Stimulated activated CD4-positive, alpha-beta T cell treated with anti-CD3 and anti-CD28 coated beads, Interleukin-12 subunit alpha, Interleukin-12 subunit beta, amount 100 ng/mL, for 24 hours (primary cell): ENCODE results near the gene TACC2.

Source experiments
- DNase-seq, 2 experiments: peaks; one replicate each; pipeline ENCODE4 v3.0.0-alpha.2; 2020; ENCODE audit warnings: low read depth in 2 of 2

TACC2 gene

DNA sequence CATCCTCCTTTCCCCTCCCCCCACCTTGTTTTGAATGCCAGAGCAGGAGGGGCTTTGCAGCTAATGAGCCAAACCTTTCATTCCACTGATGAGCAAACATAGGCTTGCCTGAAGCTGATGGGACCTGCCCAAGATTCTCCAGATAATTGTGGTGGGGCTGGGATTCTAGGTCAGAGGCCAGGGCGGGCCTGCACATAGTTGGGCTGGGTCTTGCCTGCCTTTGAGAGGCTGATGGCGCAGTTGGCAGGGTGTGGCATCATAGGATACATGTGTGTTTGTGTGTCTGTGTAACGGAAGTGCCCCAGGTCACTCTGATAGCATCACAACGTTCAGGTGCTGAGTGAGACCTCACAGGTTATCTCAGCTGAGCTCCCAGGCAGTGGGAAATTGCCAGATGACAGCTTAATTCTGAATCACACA is 305.0 kb downstream of the TACC2 start:
- DNase-seq = no peak

DNA sequence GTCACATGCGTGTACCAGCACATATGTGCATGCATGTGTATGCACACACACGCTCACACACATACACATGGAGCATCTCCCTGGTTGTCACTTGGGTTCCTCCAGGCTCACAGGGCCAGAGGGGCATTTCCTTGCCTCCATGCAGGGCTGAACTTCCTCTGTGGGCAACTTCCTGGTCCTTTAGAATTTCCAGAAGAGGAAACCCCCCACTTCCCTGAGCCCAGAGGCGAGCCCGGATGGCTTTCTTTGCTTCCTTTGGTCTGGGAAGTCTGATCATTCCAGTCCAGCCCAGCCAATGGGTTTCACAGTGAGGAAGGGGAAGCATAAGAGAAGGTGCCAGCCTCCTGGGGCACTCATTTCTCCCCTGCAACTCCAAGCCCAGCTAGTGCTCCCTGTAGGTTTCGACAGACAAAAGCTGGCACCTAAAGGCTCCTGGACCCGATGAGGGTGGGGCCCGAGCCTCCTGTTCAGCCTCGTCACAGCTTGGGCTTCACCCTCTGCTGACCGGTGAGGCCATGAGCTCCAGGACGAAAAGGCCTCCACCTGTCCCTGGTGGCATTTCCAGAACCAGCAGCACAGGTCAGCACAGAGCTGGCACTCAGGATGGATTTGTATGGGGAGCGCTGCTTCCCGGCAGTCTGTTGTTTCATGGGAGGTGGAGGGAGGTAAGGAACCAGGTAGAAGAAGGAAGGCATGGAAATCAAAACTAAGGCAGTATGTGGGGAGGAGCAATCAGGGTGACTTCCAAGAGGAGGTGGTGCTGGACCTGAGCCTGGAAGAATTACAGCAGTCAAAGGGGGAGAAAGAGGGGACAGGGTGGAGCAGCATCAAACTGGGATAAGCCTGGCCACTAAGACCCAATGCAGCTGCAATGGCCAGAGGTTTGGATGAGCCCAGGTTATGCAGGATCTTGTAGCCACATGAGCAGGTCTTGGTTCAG is 305.8 kb downstream of the TACC2 start:
- no peak for DNase-seq

DNA sequence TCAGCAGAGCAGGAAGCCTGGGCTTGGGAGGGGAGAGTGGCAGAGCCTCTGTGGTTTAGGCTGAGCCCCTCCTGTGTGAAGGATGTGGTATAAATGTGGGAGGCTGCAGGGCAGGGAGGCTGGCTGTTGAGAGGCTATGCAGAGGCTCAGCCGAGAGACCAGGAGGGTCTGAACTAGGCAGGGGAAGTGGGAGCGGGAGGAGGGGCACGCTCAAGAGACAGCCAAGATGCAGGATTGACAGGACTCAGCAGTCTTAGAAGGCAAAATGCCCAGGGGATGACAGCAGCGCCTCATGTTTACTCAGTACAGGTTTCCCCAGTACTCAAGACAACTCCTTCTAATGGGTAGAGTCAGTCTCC is 306.5 kb downstream of the TACC2 start:
- DNase-seq = no peak

DNA sequence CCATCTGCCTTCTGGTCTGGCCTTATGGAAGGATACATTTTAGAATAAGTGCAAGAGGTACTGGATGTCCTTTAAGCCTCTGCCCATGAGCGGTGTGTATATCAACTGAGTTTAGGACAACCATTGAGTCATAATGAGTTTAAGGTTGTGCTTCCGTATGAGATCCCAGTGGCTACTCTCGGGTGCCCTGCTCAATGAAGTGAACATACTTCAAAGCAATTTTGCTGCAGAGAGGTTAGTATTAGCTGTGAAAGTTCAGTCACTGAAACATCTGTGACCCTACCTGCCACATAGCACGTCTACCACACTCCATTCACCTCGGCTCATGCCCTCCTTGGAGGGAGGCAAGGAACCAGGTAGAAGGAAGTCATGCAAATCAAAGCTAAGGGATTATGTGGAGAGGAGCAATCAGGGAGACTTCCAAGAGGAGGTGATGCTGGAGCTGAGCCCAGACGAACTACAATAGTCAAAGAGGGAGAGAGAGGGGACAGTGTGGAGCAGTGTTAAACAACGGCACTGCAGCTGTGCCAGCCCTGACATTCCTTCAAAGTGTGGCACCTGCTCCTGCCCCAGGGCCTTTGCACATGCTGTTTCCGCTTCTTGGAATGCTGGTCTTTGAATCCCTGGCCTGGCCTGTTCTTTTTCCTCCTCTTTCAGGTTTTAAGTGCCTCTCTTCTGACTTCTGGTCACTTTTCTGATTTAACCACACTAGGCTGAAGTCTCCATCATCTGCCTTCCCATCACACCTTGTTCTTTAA is 307.6 kb downstream of the TACC2 start:
- DNase-seq = no peak

DNA sequence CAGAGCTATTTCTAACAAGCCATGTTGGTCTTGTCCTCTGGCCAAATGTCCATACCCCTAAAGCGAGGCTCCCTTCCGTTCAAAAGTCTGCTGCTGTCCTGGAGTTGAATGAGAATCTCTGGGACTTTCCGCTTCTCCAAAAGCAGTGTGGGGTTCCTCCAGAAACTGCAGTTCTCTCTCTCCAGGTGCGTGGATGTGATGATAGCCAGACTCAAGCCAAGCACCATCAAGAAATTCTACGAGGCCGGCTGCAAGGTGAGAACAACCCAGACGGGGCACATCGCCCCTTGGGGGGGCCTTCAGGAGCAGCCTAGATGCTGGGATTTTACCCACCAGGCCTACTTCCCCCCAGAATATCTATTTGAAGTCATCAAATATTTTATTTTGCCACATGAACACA is 308.6 kb downstream of the TACC2 start:
- DNase-seq = no peak

DNA sequence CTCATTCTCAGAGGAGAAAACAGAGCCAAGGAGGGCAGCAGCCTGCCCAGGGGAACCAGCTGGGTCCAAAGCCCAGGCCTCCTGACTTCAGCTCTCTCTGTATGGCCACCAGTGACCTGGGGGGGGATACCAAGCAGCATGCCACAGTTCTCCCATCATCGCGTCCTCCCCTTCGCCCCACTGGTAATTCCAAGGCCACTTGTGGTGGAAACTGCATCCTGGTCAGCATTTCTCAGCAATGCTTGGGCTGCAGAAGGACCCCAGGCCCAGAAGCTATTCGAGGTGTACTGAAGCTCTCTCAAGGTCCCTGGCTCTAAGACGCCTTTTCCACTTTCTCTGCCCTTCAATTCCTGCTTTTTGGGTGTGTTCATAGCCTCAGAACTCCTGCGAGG is 309.2 kb downstream of the TACC2 start:
- DNase-seq = no peak

DNA sequence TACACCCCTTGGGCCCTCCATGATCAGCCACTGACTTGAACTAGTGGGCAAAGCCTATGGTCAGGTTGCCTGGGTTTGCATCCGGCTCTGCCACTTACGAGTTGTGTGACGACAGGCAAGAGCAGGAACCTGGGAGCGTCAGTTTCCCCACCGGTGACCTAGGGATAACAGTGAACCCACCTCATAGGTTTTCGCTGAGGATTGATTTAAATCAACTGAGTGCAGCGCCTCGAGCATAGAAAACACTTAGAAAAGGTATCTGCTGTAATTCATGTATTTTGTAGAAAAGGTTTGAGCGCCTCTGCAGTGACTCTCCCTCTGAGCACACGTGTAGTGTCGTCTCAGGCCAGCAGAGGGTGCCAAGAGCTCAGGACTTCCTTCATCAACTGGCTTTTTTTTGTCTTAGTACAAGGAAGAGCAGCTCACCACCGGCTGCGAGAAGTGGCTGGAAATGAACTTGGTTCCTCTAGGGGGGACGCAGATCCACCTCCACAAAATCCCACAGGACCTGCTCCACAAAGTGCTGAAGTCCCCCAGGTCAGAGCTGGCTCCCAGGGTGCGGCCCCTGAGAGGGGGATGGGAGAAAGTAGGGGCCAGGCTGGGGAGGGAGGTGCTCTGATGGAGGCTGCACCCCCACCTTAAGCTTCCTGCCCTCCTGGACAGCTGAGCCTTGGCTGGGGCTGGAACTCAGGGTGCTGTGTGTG is 309.8 kb downstream of the TACC2 start:
- peak; percentile 26 to 66 for DNase-seq

DNA sequence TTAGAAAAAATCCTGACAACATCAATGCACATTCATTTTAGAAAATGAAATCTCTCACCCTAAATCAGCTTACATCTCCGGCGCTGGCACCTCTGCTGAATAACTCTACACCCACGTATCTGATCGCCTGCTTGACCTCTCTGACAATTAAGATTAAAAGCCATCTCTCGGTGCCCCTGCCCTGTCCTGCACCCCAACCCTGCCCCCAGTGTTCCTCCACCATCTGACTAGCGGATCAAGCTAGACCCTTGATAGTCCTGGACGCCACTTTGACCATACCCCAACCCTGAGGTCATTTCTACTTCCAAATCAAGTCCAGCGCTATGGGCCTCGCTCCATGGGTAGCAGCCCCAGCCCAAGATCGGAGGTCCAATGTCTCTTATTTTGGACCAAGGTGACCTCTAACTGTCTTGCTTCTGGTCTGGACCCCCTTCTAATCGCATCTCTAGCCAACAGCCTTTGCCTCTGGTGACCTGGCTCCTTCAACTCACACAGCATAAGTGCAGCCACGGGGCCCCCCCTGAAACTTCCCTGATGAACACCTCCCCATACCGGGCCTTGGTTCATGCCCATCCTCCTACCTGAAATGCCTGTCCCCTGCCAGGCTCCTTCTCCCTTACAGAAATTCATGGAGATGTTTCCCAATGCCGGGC is 310.6 kb downstream of the TACC2 start:
- DNase-seq = no peak

DNA sequence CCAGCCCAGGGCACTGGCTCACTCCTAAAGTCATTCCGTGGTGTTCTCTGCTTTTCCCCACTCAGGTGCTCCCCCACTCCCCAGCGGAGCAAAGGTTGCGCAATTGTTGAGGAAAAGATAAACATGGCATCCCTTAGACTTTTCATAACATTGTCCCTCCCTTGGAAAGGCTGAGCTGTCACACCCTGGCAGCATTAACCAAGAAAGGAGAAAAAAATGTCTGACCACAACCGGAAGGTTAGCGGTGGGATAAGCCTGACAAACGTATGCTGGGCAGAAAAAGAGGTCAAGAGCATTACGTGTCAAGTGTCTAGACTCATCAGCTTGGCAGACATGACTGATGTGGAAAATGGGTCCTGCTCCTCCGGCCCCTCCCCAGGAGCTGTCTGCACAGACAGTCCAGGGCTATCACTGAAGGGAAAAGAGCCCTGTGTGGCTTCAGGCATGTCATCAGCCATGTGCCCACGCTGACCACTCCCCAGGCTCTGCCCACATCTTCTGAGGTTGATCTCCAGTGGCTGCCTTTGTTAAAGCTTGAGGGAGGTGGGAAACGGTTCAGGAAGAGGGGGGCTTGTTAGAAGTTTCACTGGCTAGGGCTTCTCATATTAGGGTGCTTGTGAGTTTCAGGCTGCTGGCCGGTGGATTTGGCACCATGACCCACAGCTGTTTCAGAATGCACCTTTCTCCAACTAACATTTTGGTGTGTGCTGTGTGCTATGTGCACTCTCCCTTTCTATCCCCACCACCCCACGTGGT is 312.3 kb downstream of the TACC2 start:
- no peak for DNase-seq

DNA sequence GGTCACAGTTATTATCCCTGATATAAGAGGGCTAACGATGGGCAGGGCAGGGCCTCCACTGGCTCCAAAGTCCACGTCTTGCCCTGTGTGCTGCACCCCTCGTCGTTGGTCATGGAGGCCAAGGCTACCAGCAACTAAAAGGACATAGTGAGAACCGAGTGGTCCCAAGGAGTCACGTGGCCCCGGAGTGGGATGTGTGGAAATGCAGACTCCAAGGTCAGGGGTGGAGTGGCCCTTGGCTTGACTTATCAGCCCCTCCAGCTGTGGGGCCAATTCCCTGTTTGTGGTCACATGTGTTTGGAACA is 312.8 kb downstream of the TACC2 start:
- no peak for DNase-seq

DNA sequence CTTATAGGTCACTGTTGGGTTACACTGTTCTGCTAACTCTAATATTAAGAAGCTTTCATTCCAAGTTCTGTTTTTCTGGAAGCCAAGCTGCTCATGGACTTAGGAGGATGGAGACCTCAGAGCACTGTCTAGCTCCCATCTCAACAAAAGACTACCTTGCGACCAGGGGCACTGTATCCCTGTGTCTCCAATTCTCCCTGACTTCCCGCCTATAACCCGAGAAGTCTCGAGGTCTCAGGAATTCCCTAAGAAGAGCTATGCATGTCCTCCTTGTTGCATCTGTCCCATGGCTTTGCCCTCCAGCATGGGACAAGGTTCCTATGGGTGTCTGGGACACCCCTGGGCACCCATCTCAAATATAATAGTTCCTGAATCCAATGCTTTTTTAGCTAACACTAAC is 313.4 kb downstream of the TACC2 start:
- DNase-seq = no peak

DNA sequence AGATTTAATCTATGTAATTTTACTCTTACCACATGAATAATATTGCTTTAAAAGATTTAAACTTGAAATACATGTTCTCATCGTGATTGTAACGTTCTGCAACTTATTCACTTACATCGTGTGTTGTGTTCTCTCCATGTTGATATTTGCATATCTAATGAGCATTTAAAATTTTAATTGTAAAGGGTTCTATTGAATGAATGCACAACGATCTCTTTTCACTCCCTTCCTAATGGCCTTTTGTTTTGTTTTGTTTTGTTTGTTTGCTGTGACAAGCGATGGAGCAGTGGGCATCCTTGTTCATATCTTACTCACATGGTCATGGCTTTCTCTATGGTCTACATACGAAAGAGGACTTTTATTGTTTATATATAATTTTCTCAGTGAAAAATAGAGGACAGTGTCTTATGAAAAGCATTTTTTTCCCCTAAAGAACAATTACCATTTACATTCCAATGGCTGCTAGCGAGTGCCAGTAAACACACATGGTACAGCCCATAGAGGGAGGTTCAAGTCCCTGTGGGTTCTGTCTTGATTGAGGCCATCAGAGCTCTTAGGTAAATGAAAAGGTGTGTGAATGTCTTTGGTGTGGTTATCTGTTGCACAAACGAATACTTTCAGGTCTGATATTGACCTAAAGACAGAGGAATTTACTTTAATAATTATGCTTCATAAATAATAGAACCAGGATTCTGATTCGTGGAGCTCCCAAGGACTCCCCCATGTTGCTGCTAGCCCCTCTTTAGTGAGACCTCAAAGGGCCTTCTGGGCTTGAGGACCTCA is 314.5 kb downstream of the TACC2 start:
- no peak for DNase-seq
